Measurements from ENCODE around the gene ATP5ME.
"Not testable (repeated sequence)": the region's sequence is repeated elsewhere in the genome, so short reads cannot be mapped to it uniquely, and the experiment has no call there.

The ATP5ME gene

GRCh38 chr4:653831-654502 lies 20.1 kb downstream of the ATP5ME start:
- DNase-seq: no peak

GRCh38 chr4:653080-653821 lies 20.8 kb downstream of the ATP5ME start:
- DNase-seq: no peak

GRCh38 chr4:651884-652642 lies 22.0 kb downstream of the ATP5ME start:
- no peak for DNase-seq

- DNase-seq: no peak
Measured at GRCh38 chr4:650951-651883, 22.9 kb downstream of the ATP5ME start.

GRCh38 chr4:650461-650860 lies 23.6 kb downstream of the ATP5ME start:
- no peak for DNase-seq

GRCh38 chr4:649751-650310 lies 24.2 kb downstream of the ATP5ME start:
- no peak for DNase-seq

GRCh38 chr4:649293-649625 lies 24.8 kb downstream of the ATP5ME start:
- no peak for DNase-seq

- peak; percentile 6 for DNase-seq
Measured at GRCh38 chr4:648579-649292, 25.3 kb downstream of the ATP5ME start.

- DNase-seq: no peak
Measured at GRCh38 chr4:647481-647880, 26.6 kb downstream of the ATP5ME start.

- no peak for DNase-seq
Measured at GRCh38 chr4:646460-646859, 27.6 kb downstream of the ATP5ME start.

GRCh38 chr4:642366-642765 lies 31.7 kb downstream of the ATP5ME start:
- DNase-seq: not testable (repeated sequence)

- peak; percentile 65 for DNase-seq
Measured at GRCh38 chr4:637536-638280, 36.4 kb downstream of the ATP5ME start.

- no peak for DNase-seq
Measured at GRCh38 chr4:636628-637159, 37.4 kb downstream of the ATP5ME start.

- DNase-seq: no peak
Measured at GRCh38 chr4:635851-636627, 38.0 kb downstream of the ATP5ME start.

GRCh38 chr4:635066-635835 lies 38.8 kb downstream of the ATP5ME start:
- DNase-seq: not testable (repeated sequence)

- no peak for DNase-seq
Measured at GRCh38 chr4:634599-634985, 39.5 kb downstream of the ATP5ME start.

GRCh38 chr4:633976-634598 lies 40.0 kb downstream of the ATP5ME start:
- no peak for DNase-seq

- no peak for DNase-seq
Measured at GRCh38 chr4:633406-633805, 40.7 kb downstream of the ATP5ME start.

GRCh38 chr4:632926-633325 lies 41.1 kb downstream of the ATP5ME start:
- no peak for DNase-seq

Measured in NCI-H524 treated with DMSO at 0.1 percent for 48 hours (cell line).